Measurements from ENCODE around the gene MEI1. TPM values are rescaled to one million over a fixed set of nuclear protein-coding genes. Genes with fewer than 3 reads are reported as not detected.
A peak's percentile ranks its signal among the peaks of the same experiment; 100 is the strongest.

The MEI1 gene
- polyA plus RNA-seq, 6 donors from 2014 or later, result 75.0 to 160 (median 83.4) TPM

DNA sequence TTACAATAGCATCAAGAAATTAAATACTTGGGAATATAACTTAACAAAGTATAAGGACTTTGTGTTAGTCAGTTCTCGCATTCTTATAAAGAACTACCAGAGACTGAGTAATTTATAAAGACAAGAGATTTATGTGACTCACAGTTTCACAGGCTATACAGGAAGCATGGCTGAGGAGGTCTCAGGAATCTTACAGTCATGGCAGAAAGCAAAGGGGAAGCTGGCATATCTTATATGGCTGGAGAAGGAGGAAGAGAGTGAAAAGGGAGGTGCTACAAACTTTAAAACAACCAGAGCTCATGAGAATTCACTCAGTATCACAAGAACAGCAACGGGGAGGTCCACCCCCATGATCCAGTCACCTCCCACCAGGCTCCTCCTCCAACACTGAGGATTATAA lies 69.1 kb downstream of the MEI1 start:
- H3K27me3 Mint-ChIP-seq, result peaks cover 6 to 9% (median 8%) of the 10 kb centered on the region in 3 donors
- no peak overlapping the region for H3K4me3 Mint-ChIP-seq
- H3K27ac Mint-ChIP-seq, result no peak overlapping the region
- H3K4me1 Mint-ChIP-seq, result peaks cover 1 to 4% (median 3%) of the 10 kb centered on the region in 3 donors
- no peaks in the 10 kb centered on the region for H3K9me3 Mint-ChIP-seq
- H3K36me3 Mint-ChIP-seq, result no peaks in the 10 kb centered on the region
- ATAC-seq (ENCODE audit: low read depth in 2 of 2) (no peak), DNase-seq (no peak)

- no peak overlapping the region for H3K4me3 Mint-ChIP-seq
- peaks cover 6 to 10% (median 9%) of the 10 kb centered on the region in 3 donors for H3K27me3 Mint-ChIP-seq
- DNase-seq (no peak), ATAC-seq (ENCODE audit: low read depth in 2 of 2) (no peak)
- no peaks in the 10 kb centered on the region for H3K36me3 Mint-ChIP-seq
- peak overlapping the region in 1 of 6 donors; percentile 17 for H3K27ac Mint-ChIP-seq
- H3K9me3 Mint-ChIP-seq, result no peaks in the 10 kb centered on the region
- H3K4me1 Mint-ChIP-seq, result peaks cover 0 to 4% (median 3%) of the 10 kb centered on the region in 3 donors
These were observed 71.6 kb downstream of the MEI1 start for GRCh38 chr22:41770715-41771468.

- Mint-ChIP-seq H3K36me3 (no peaks in the 10 kb centered on the region), H3K9me3 (no peaks in the 10 kb centered on the region), H3K4me3 (no peak overlapping the region), H3K27me3 (peaks cover 6 to 15% (median 7%) of the 10 kb centered on the region in 3 donors), H3K4me1 (peaks cover 0 to 4% (median 3%) of the 10 kb centered on the region in 3 donors), H3K27ac (no peak overlapping the region)
- no peak for ATAC-seq (ENCODE audit: low read depth in 2 of 2)
- no peak for DNase-seq
These were observed 72.9 kb downstream of the MEI1 start for GRCh38 chr22:41772198-41772597.

- Mint-ChIP-seq H3K4me1 (peaks cover 3 to 6% (median 3%) of the 10 kb centered on the region in 3 donors), H3K9me3 (no peaks in the 10 kb centered on the region), H3K36me3 (no peaks in the 10 kb centered on the region), H3K4me3 (no peak overlapping the region), H3K27ac (no peak overlapping the region), H3K27me3 (peaks cover 2 to 15% (median 6%) of the 10 kb centered on the region in 3 donors)
- DNase-seq, result no peak
- no peak for ATAC-seq (ENCODE audit: low read depth in 2 of 2)
These were observed 73.3 kb downstream of the MEI1 start for GRCh38 chr22:41772645-41773044.

DNA sequence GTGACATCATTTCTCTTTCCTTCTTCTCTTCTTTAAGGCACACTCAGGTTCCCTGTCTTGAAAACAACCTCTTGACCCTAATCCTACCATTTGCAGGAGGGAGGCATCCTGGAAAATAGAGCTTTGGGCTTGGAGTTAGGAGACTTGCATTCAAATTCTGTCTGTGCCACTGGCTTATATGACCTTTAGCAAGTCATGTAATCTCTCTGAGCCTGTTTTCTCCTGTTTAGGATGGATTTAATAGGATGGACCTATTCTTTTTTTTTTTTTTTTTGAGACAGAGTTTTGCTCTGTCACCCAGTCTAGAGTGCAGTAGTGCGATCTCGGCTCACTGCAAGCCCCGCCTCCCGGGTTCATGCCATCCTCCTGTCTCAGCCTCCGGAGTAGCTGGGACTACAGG lies 76.0 kb downstream of the MEI1 start:
- no peak for ATAC-seq (ENCODE audit: low read depth in 2 of 2)
- H3K36me3 Mint-ChIP-seq, result no peaks in the 10 kb centered on the region
- H3K4me3 Mint-ChIP-seq, result no peak overlapping the region
- peak overlapping the region in 1 of 6 donors; percentile 16 for H3K27ac Mint-ChIP-seq
- no peaks in the 10 kb centered on the region for H3K9me3 Mint-ChIP-seq
- H3K27me3 Mint-ChIP-seq, result peaks cover 0 to 15% (median 6%) of the 10 kb centered on the region in 3 donors
- H3K4me1 Mint-ChIP-seq, result peaks cover 9 to 12% (median 10%) of the 10 kb centered on the region in 3 donors
- DNase-seq, result no peak

DNA sequence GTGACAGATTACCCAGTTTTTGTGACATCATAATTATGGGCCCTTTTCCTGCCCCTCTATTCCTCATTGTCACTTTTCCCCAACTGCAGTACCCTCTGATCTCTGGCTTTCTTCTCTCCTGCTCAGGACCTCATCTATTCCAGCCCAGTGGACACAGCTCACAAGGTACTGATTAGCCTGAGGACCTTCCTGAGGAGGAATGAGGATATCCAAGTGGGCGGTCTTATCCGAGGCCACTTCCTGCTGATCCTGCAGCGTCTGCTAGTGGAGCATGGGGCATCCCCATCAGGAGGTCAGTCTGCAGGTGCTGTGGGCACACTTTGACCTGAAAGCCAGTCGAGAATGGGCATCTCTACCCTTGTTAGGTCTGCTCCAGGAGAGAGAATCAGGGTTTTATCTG lies 76.7 kb downstream of the MEI1 start:
- H3K4me3 Mint-ChIP-seq, result no peak overlapping the region
- ATAC-seq (ENCODE audit: low read depth in 2 of 2) (no peak), DNase-seq (no peak)
- H3K36me3 Mint-ChIP-seq, result no peaks in the 10 kb centered on the region
- no peaks in the 10 kb centered on the region for H3K9me3 Mint-ChIP-seq
- peak overlapping the region in 1 of 6 donors; percentile 73 for H3K27ac Mint-ChIP-seq
- peaks cover 14 to 19% (median 16%) of the 10 kb centered on the region in 3 donors for H3K4me1 Mint-ChIP-seq
- peaks cover 0 to 15% (median 6%) of the 10 kb centered on the region in 3 donors for H3K27me3 Mint-ChIP-seq

DNA sequence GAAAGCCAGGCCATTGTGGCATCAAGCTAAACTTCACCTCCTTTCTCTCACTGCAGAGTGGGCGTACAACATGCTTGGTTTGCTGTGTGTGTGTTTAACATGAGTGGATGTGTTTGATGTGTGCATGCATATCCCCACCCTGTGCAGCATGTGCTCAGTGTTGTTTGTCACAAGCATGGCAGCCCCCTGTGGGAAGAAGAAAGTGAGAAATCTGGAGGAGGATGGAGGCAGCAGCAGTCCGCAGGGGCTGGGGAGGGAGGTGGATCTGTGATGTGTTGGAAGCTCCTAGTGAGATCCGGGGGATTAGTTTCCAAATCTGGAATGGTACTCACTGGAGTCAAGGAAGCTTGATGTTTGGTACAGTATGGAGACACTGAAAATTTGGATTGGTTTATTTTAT lies 77.1 kb downstream of the MEI1 start:
- H3K9me3 Mint-ChIP-seq, result no peaks in the 10 kb centered on the region
- no peak overlapping the region for H3K4me3 Mint-ChIP-seq

DNA sequence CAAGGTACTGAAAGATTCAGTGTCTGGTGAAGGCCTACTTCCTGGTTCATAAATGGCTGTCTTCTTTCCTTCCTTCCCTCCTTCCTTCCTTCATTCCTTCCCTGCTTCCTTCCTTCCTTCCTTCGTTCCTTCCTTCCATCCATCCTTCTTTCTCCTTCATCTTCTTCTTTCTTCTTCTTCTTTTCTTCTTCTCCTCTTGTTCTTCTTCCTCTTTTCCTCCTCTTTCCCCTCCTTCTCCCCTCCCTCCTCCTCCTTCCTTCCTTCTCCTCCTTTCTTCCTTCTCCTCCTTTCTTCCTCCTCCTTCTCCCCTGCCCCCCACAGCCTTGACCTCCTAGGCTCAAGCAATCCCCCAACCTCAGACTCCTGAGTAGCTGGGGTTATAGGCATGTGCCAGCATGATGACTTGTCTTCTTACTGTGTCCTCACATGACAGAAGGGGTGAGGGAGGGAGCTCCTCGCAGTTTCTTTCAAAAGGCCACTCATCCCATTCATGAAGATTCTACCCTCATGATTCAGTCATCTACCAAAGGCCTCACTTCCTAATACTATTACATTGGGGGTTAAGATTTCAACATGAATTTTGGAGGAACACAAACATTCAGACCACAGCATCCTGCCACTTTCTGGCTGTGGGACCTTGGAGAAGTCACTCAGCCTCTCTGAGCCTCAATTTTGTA lies 78.6 kb downstream of the MEI1 start:
- H3K27me3 Mint-ChIP-seq, result peaks cover 0 to 12% (median 3%) of the 10 kb centered on the region in 3 donors
- H3K36me3 Mint-ChIP-seq, result no peaks in the 10 kb centered on the region
- no peaks in the 10 kb centered on the region for H3K9me3 Mint-ChIP-seq
- DNase-seq (no peak), ATAC-seq (ENCODE audit: low read depth in 2 of 2) (no peak)
- peaks cover 31 to 37% (median 35%) of the 10 kb centered on the region in 3 donors for H3K4me1 Mint-ChIP-seq
- peak overlapping the region in 4 of 6 donors; percentile 52 to 83 (median 72) for H3K27ac Mint-ChIP-seq
- H3K4me3 Mint-ChIP-seq, result no peak overlapping the region

More for the DNA sequence above, 77.1 kb downstream of the MEI1 start:
- ATAC-seq (ENCODE audit: low read depth in 2 of 2), result no peak
- peaks cover 18 to 22% (median 20%) of the 10 kb centered on the region in 3 donors for H3K4me1 Mint-ChIP-seq
- H3K27ac Mint-ChIP-seq, result peak overlapping the region in 1 of 6 donors; percentile 73
- DNase-seq, result no peak
- no peaks in the 10 kb centered on the region for H3K36me3 Mint-ChIP-seq
- H3K27me3 Mint-ChIP-seq, result peaks cover 0 to 15% (median 6%) of the 10 kb centered on the region in 3 donors

DNA sequence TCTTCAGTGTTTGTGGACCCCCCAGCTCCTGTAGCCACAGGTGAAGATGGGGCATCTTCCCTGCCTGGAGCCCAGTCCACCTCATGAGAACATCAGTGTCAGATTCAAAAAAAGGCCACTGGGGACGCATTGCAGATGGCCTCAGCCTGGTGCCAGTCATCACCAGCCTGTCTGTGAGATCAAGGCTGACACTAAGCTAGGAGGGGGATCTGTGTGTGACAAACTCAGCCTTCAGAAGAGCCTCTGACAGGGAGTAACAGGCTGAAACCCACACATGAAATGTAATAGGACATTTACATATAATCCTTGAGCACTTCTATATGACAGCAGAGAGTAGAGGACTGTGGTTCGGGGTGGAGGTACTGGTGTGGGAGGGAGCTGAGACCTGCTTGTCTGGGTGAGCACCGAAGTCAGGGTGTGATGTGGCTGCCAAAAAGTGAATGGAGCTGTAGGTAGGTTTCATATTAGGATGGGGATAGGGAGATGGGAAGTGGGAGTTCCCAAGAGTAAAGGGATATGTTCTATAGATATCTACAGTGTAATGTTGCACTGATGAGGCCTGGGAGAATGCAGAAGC lies 80.7 kb downstream of the MEI1 start:
- Mint-ChIP-seq H3K27ac (peak overlapping the region; percentile 93 to 99 (median 99)), H3K36me3 (peaks cover 0 to 8% of the 10 kb centered on the region in 2 donors), H3K4me1 (peaks cover 33 to 48% (median 42%) of the 10 kb centered on the region in 3 donors), H3K9me3 (no peaks in the 10 kb centered on the region), H3K27me3 (peaks cover 0 to 7% (median 0%) of the 10 kb centered on the region in 3 donors), H3K4me3 (peak overlapping the region in 6 of 8 donors; percentile 26 to 87 (median 70))
- DNase-seq (no peak), ATAC-seq (ENCODE audit: low read depth in 2 of 2) (no peak)

- peak overlapping the region; percentile 93 to 99 (median 99) for H3K27ac Mint-ChIP-seq
- H3K4me1 Mint-ChIP-seq, result peaks cover 33 to 48% (median 42%) of the 10 kb centered on the region in 3 donors
- ATAC-seq (ENCODE audit: low read depth in 2 of 2) (peak; percentile 98 to 99), DNase-seq (peak; percentile 90)
- peak overlapping the region; percentile 79 to 94 (median 87) for H3K4me3 Mint-ChIP-seq
- H3K36me3 Mint-ChIP-seq, result peaks cover 0 to 8% of the 10 kb centered on the region in 2 donors
- no peaks in the 10 kb centered on the region for H3K9me3 Mint-ChIP-seq
- H3K27me3 Mint-ChIP-seq, result peaks cover 0 to 5% (median 0%) of the 10 kb centered on the region in 3 donors
These were observed 81.6 kb downstream of the MEI1 start for GRCh38 chr22:41780746-41781505.

DNA sequence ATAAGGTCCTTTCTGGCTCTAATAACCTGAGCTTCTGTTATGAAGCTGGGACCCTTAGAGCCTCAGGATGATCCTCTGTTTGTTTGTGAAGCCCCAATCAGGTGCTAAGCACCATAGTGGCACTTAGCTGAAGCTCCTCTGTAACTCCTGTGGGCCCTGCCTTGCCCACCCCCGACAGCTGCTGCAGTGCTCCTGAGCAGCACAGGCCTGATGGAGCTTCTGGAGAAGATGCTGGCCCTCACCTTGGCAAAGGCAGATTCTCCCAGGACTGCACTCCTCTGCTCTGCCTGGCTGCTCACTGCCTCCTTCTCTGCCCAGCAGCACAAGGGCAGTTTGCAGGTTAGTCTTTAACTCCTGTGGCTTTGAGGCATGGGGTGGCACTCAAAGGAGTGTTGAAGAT lies 82.2 kb downstream of the MEI1 start:
- DNase-seq (no peak), ATAC-seq (ENCODE audit: low read depth in 2 of 2) (peak; percentile 36 to 41)
- Mint-ChIP-seq H3K9me3 (no peaks in the 10 kb centered on the region), H3K36me3 (peaks cover 0 to 8% of the 10 kb centered on the region in 2 donors), H3K27ac (peak overlapping the region; percentile 93 to 99 (median 99)), H3K4me3 (peak overlapping the region; percentile 79 to 94 (median 87)), H3K4me1 (peaks cover 33 to 48% (median 42%) of the 10 kb centered on the region in 3 donors), H3K27me3 (no peaks in the 10 kb centered on the region)

GRCh38 chr22:41782316-41782715 lies 83.0 kb downstream of the MEI1 start:
- peak overlapping the region; percentile 79 to 94 (median 87) for H3K4me3 Mint-ChIP-seq
- no peak for DNase-seq
- no peaks in the 10 kb centered on the region for H3K27me3 Mint-ChIP-seq
- no peaks in the 10 kb centered on the region for H3K9me3 Mint-ChIP-seq
- no peak for ATAC-seq (ENCODE audit: low read depth in 2 of 2)
- H3K36me3 Mint-ChIP-seq, result peaks cover 0 to 8% of the 10 kb centered on the region in 2 donors
- peak overlapping the region; percentile 93 to 99 (median 99) for H3K27ac Mint-ChIP-seq
- peaks cover 33 to 51% (median 42%) of the 10 kb centered on the region in 3 donors for H3K4me1 Mint-ChIP-seq

- Mint-ChIP-seq H3K4me3 (peak overlapping the region; percentile 79 to 94 (median 87)), H3K36me3 (peaks cover 0 to 8% of the 10 kb centered on the region in 2 donors), H3K27ac (peak overlapping the region; percentile 87 to 99 (median 94)), H3K27me3 (no peaks in the 10 kb centered on the region), H3K9me3 (no peaks in the 10 kb centered on the region), H3K4me1 (peaks cover 31 to 50% (median 39%) of the 10 kb centered on the region in 3 donors)
- DNase-seq, result no peak
- ATAC-seq (ENCODE audit: low read depth in 2 of 2), result no peak
These were observed 83.4 kb downstream of the MEI1 start for GRCh38 chr22:41782751-41783150.

Measured in naive B cell (primary cell).